Peyer's patch (tissue), 4 donors: Measurements from ENCODE around the gene ANO9.

ENCODE experiments used
- CTCF ChIP-seq, 6 experiments: fragments of 450-650 bp in 4 of 6; fragments of 200-600 bp in 2 of 6; sonication (generic) in 1 of 6; IDR thresholded peaks; one replicate each; pipeline ENCODE4 v1.5.1; 2017 to 2019; ENCODE audit warnings: antibody characterized with exemption in 6 of 6, mild to moderate bottlenecking in 3 of 6, moderate library complexity in 1 of 6
- POLR2A ChIP-seq, 2 donors: fragments of 450-650 bp; IDR thresholded peaks; one replicate each; pipeline ENCODE4 v1.5.1; 2017; ENCODE audit warnings: antibody characterized with exemption in 2 of 2, mild to moderate bottlenecking in 2 of 2, moderate library complexity in 2 of 2

GRCh38 chr11:451738-452137 lies 9.9 kb upstream of the ANO9 start:
- TF ChIP-seq CTCF (IDR thresholded peaks at IDR 0.05) (no peak), POLR2A (IDR thresholded peaks at IDR 0.05) (no peak)
